GM19025 (cell line): ENCODE measurements around the gene NAT8L.

Source experiments
- ATAC-seq: cut with Tn5 transposase; IDR thresholded peaks from one replicate; pipeline ENCODE4 v1.9.1; 2021; ENCODE audit warnings: mild to moderate bottlenecking, low read depth, moderate library complexity; ENCODE audit not compliant: unreplicated experiment

NAT8L gene

GRCh38 chr4:2073808-2074481, 14.8 kb downstream of the NAT8L start:
- ATAC-seq: no peak

- ATAC-seq: no peak
Measured at GRCh38 chr4:2074588-2074987, 15.5 kb downstream of the NAT8L start.

DNA sequence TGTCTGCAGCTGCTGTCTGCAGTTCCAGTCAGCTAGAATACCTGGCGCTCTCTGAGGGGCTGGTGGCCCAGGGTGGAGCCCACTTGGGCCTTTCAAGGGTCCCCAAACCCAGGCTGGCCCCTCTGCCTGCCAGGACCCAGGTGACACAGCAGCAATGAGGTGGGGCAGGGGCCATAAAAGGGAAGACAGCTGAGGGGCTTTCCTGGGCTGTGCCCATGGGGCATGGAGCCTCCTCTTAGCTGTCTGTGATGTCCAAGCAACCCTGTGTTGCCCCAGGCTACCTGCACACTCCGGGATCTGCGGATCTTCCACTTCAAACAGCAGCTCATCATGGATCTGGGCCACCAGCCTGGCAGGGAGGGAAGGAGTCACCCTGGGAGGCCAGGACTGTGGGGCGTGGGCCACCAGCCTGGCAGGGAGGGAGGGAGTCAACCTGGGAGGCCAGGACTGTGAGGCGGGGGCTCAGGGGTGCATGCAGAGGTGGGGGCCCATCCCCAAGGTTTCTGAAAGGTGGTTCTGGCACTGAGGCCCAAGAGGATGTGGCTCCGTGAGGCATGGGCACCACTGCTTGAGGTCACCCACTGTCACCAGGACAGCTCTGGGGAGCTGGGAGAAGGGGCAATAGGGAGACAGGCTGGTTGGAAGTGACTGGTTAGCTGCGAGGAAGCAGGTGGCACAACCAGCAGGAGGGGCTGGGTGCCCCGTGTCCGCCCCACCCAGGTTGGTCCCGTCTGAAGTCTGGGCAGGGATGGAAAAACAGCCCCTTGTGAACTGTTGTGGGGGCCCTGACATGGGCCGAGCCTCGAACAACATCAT, 16.3 kb downstream of the NAT8L start:
- ATAC-seq: no peak

DNA sequence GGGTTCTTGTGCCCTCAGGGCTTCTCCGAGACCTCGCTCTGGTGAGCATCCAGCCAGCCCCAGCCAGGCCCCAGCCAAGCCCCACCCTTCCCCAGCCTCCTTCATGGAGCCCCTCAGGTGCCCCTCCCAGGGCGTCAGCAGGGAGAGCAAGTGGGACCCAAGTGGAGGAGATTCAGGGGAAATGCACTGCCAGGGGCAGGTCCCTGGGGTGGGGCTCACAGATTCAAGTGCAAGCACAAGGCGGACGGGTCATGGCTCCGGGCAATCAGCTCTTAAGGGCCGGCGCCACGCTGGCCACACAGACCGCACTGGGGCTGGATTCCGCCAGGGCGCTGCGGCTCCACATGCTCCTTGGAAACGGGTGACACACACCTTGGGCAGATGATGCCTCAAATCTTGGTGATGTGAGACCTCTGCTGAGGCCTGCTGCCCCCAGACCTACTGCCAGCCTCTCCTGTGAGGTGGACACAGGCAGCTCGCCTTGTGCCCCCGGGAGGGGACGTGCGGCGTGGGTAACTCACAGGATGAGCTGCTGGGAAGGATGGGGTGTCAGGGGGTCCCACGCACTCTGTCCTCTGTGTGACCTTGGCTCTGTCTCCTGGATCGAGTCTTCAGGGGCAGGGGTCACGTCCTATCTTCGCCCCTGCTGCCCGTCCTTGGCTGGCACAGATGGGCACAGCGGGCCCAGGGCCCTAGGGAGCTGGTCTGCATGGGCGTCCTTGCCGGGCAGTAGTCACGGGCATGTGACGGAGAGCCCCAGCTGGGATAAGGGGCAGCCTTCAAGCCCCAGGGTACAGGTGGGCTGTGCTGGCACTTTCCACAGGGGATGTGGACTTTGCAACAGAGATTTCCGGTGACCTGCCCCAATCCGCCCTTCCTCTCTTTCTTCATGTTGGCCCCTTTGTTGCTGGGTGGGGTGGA, 17.1 kb downstream of the NAT8L start:
- no peak for ATAC-seq

DNA sequence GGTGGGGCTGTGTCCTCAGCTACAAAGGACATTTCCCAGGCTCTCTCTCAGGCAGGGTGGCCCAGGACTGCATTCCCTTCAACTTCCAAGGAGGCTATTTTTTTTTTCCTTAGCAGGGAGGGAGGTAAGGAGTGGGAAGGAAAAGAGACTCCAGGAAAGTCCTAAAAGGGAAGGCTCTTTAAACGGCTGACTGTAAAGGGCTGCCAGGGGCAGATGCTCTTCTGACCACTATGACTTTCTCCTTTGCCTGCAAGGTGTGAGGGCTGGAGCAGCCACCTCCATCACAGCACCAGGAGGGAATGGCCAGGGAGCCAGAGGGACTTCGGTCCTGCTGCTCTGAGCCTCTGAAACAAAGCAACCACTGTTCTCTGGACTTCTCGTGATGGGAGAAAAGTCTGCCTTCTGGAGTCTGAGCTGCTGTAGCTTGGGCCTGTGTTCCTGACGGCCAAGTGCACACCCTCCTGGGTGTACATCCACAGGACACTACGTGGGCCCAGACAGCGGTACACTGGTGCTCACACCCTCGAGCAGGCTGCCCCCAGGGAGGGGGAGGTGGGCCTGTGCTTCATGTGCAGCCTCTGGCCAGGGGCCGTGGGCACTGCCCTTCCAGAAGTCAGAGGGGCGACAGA, 17.9 kb downstream of the NAT8L start:
- no peak for ATAC-seq

DNA sequence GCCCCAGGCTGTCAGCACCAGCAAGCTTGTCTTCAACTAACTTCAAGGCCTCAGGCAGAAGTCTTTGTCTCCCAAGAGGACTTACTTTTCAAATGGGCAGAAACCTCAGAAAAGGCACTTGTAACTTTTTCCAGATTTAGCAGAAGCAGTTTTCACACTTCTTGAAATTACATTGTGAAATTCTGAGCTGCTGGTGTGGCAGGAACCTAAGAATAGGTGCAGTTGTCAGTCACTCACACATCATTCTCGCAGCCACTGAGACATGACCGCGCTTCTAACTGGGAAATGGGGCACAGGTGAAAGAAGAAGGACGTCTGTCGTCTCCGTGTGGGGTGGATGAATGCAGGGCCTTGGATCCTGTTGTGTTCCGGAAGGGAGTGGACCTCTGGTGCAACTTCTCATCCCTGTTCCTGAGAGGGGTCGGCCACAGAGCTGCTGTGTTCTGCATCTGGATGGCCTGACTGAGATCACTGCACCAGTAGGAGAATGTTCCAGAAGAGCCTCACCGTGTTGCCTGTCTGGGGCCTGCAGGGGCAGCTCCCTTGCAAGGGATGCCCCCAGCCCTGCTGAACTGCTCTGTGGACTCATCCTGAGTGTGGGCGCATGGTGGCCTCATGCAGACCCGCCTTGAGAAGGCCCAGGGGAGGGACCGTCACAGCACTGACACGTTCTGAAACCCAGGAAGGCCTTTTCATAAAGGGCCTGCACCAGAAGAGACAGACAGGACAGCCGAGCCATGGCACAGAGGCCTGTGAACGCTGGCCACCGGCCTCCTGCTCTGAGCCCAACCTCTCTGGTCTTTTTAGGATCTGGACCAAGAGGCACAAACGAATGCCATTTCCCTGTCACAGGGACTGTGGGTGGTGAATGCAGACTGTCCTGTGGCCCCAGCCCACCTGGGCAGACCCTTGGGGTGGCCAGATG, 18.7 kb downstream of the NAT8L start:
- no peak for ATAC-seq

- no peak for ATAC-seq
Measured at GRCh38 chr4:2078584-2078983, 19.5 kb downstream of the NAT8L start.

- ATAC-seq: no peak
Measured at GRCh38 chr4:2079006-2079405, 19.9 kb downstream of the NAT8L start.

DNA sequence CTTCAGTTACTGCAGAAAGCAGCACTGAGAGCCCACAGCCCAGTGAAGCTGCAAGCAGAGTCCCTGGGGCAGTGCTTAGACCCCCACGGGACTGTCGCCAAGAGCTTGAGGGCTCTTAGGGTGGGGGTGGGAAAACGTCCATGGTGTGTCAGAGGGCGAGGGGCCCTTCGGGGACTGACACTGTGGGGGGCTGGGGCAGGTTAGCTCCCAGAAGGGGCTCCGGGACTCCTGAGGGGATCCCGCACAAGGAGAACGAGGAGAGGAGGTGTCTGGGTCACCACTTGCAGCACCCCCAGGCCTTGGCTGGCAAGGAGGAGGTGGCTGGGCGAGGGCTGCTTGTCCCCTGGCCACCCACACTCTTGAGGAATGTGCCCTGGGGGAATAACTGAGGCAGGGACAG, 20.8 kb downstream of the NAT8L start:
- no peak for ATAC-seq

DNA sequence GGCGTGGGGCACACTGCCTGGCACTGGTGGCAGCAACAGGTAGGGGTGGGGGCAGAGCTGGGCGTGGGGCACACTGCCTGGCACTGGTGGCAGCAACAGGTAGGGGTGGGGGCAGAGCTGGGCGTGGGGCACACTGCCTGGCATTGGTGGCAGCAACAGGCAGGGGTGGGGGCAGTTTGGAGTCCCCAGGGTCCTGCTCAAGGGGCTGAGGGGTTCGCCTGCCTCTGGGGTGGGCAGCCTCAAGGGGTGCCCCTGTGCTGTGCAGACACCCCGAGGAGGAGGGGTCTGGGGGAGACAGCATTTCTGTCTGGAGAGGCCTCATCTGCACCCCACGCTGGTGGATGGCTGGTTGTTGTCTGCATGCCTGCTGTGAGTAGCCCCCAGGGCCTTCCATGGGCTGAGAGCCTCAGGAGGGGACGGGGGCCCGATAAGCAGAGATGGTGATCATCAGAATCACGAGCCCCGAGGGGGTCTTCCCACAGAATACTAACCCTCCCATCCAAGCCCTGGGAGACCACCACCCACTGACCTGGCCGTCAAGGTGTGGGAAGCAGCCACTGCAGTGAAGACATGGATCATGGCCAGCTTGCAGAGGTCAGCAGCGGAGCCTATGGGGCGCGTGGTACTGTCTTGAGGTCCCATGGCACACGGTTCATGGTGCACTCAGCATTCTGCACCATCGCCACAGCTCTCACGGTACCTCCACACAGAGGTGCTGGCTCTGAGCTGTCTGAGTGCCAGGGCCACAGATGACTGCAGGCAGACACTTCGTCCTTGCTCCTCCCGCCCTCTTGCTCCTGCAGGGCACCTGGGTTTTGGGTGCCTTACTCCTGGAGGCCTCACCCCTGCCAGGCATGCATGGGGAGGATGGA, 21.5 kb downstream of the NAT8L start:
- ATAC-seq: no peak

GRCh38 chr4:2081540-2081939, 22.4 kb downstream of the NAT8L start:
- ATAC-seq: no peak

- ATAC-seq: no peak
Measured at GRCh38 chr4:2082118-2082517, 23.0 kb downstream of the NAT8L start.

- no peak for ATAC-seq
Measured at GRCh38 chr4:2082627-2083026, 23.5 kb downstream of the NAT8L start.

DNA sequence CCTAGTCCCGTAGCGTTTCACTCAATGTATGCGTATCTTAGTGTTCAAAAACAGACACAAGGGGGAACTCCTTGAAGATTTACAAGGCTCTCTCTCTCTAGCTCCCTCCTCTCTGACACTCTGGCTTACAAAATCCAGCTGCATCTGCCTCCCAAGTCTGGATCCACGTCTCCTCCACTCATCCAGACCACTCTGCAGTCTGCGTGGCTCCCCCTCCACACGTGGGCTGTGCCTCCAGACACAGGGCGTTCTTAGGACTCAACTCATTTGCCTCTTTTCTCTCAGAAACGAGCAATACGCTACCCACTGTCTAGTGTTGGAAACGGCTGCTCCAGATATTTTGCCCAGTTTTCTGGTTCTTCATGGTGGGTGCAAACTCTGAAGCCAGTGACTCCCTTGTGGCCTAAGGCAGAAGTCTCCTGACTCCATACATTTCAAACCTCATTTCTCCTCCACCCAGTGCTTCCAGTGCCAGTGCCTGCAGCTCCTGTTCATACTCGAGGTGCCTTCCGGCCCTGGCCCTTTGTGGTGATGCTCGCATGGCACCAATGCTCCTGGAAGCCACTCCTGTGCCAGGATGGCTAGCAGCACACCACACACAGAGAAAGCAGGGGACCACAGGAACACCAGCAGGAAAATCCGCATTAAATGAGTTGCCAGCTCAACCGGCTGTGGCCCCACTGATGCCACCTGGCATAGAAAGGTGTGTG, 24.1 kb downstream of the NAT8L start:
- ATAC-seq: no peak

DNA sequence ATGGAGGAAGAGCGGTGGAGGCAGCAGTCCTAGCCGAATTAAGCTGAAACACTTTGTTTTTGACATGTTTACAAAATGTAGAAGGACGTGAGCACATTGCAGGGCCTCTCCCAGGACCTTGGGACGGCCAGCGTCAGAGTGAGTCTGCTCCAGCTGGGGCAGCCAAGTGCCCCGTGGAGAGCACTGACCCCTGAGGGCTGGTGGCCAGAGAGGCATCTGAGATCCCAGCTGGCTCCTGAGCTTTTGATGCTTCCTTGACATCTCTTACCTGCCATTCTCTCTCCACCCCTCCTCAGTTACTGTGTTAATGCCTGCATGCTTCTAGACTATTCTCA, 24.7 kb downstream of the NAT8L start:
- ATAC-seq: no peak

DNA sequence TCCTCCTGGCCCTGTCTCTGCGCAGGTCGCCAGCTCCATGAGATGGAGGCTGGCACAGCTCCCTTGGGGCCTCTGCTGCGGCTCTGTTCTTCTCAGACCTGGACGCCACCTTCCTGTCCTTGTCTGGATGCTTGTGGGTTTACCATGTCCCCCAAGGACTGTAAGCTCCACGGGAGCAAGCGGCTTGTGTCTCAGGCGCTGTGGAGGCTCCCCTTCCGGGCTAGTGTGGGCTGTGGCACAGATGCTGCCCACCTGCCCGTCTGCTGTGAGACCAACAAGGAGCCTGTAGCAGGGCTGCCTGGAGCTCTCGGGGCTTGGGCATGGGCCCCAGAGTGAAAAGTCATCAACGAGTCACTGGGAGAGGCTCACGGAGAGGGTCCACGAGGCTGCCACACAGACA, 25.2 kb downstream of the NAT8L start:
- no peak for ATAC-seq

- no peak for ATAC-seq
Measured at GRCh38 chr4:2085496-2085901, 26.4 kb downstream of the NAT8L start.

DNA sequence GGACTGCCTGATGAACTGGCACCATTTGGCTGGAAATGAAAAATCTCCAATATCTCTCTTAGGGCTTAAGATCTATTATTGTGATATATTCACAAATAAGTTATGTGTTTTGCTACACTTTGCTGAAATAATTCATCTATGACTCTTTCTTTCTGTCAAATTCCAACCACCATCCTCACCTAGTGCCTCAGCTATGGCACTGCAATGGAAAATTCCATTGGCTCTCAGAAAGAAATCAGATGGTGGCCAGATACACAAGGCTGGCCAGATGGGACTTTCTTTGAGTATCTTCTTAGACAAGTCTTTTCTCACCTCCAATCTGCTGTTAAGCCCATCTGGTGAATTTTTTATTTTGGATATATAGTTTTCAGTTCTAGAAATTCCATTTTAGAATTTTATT, 28.0 kb downstream of the NAT8L start:
- no peak for ATAC-seq
